NB4 (cell line): Measurements from ENCODE around the gene RBFOX1.

Source experiments
- DNase-seq: peaks from one replicate; pipeline ENCODE4 v3.0.0; 2010; ENCODE audit warnings: low read depth
- H3K4me3 ChIP-seq: one replicate; pipeline ENCODE4 v1.5.1; 2011; ENCODE audit warnings: mild to moderate bottlenecking, low read depth, low read length, moderate library complexity
- MYC ChIP-seq: IDR thresholded peaks from 2 replicates; pipeline ENCODE4 v1.6.1; 2011; ENCODE audit warnings: low read depth, low read length
- POLR2A ChIP-seq: IDR thresholded peaks from 2 replicates; pipeline ENCODE4 v1.6.1; 2011; ENCODE audit warnings: mild to moderate bottlenecking; ENCODE audit not compliant: insufficient read length; ENCODE audit errors: extremely low read depth
- TF ChIP-seq, protein P1 (sequence below): IDR thresholded peaks from 2 replicates; pipeline ENCODE4 v1.6.1; 2011; ENCODE audit warnings: low read depth, low read length
- TF ChIP-seq, protein P2 (sequence below): IDR thresholded peaks from one replicate; pipeline ENCODE4 v1.5.1; 2012; ENCODE audit warnings: low read depth, low read length

The RBFOX1 gene

DNA sequence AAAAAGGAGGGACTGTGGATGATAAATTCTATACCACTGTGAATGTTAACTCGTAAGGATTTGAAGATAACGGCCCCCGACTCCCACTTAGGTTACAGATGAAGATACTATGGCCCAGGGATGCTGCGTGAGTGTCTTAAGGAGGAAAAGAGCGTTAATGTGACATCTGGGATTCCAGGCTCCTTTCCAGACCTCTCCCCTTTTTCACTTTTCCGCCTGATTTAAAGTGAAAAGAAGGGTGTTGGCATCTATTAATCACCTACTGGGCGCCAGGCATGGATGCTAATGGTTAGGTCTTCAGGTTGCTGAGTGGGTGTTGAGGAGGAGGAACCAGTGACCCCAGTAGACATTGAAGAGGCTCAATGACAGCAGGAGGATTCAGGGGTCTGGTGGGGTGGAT is 117.8 kb downstream of the RBFOX1 start:
- no peak overlapping the region for H3K4me3 ChIP-seq
- TF ChIP-seq, protein P1, sequence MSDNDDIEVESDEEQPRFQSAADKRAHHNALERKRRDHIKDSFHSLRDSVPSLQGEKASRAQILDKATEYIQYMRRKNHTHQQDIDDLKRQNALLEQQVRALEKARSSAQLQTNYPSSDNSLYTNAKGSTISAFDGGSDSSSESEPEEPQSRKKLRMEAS: no peak
- TF ChIP-seq MYC: no peak
- no peak for DNase-seq

DNA sequence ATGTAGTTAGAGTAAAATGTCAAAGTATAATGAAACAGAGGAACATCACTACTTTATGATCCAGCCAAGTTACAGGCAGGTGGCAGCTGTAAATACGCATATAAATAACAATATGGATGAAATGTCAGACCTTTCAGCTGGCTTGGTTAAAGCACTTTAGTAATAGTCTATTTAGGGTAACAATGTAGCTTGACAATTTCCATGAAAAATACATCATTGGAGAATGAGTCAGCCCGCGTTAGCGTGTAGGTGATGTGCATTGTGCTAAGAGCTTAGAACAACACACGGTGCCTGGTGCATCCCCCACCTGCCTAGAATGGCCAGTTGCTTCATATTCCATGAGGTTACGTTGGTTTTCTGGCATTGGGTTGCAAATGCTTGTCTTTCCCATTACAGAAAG is 119.4 kb downstream of the RBFOX1 start:
- H3K4me3 ChIP-seq: no peak overlapping the region
- no peak for DNase-seq
- TF ChIP-seq MYC (no peak), POLR2A (no peak)
- TF ChIP-seq, protein P2, sequence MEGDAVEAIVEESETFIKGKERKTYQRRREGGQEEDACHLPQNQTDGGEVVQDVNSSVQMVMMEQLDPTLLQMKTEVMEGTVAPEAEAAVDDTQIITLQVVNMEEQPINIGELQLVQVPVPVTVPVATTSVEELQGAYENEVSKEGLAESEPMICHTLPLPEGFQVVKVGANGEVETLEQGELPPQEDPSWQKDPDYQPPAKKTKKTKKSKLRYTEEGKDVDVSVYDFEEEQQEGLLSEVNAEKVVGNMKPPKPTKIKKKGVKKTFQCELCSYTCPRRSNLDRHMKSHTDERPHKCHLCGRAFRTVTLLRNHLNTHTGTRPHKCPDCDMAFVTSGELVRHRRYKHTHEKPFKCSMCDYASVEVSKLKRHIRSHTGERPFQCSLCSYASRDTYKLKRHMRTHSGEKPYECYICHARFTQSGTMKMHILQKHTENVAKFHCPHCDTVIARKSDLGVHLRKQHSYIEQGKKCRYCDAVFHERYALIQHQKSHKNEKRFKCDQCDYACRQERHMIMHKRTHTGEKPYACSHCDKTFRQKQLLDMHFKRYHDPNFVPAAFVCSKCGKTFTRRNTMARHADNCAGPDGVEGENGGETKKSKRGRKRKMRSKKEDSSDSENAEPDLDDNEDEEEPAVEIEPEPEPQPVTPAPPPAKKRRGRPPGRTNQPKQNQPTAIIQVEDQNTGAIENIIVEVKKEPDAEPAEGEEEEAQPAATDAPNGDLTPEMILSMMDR: no peak
- TF ChIP-seq, protein P1: no peak

- TF ChIP-seq POLR2A (no peak), MYC (no peak)
- TF ChIP-seq, protein P2: no peak
- TF ChIP-seq, protein P1: no peak
- DNase-seq: no peak
- no peak overlapping the region for H3K4me3 ChIP-seq
Observed at GRCh38 chr16:7456211-7456610, 123.6 kb downstream of the RBFOX1 start.

- TF ChIP-seq, protein P1: no peak
- TF ChIP-seq POLR2A (no peak), MYC (no peak)
- TF ChIP-seq, protein P2: no peak
- H3K4me3 ChIP-seq: no peak overlapping the region
- DNase-seq: no peak
Observed at GRCh38 chr16:7458144-7458543, 125.5 kb downstream of the RBFOX1 start.

GRCh38 chr16:7470344-7470743 is 137.7 kb downstream of the RBFOX1 start:
- no peak for DNase-seq
- TF ChIP-seq POLR2A (no peak), MYC (no peak)
- TF ChIP-seq, protein P1: no peak
- TF ChIP-seq, protein P2: no peak

GRCh38 chr16:7471268-7471667 is 138.6 kb downstream of the RBFOX1 start:
- TF ChIP-seq, protein P2: no peak
- no peak for TF ChIP-seq POLR2A
- TF ChIP-seq, protein P1: no peak
- TF ChIP-seq MYC: no peak
- no peak for DNase-seq
- H3K4me3 ChIP-seq: no peak overlapping the region

More at GRCh38 chr16:7470344-7470743, 137.7 kb downstream of the RBFOX1 start:
- H3K4me3 ChIP-seq: no peak overlapping the region
